ENCODE results near the gene DLL1.

The DLL1 gene

DNA sequence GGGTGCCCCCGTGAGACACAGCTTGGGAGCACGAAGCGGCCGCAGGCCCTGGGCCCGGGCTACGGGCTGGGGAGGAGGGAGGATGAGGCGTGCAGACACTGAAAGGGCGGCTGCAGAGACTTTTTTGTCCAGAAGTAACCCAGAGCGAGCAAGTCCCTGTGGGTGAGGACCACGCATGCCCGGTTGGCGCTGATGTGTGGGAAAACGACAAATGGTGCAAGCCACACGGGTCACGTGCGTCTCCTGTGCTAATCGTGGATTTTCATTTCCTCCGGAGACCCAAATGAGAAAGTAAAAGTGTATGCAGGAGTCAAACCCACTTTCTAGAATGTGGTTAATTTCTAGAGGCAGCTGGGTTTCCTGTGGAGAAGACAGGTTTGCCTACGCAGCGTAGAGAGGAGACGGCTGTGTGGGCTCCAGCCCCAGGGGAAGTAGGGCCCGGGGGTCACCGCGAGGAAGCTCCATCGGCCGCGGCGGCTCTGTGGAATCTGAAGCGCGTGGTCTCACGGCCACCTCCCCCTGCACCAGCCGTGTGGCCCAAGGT, 19.0 kb downstream of the DLL1 start:
- no peak overlapping the region for H3K27ac ChIP-seq
- H3K4me3 ChIP-seq, result peak overlapping the region; percentile 33
- no peak for DNase-seq (ENCODE audit: low spot score)
- TF ChIP-seq, protein P1, sequence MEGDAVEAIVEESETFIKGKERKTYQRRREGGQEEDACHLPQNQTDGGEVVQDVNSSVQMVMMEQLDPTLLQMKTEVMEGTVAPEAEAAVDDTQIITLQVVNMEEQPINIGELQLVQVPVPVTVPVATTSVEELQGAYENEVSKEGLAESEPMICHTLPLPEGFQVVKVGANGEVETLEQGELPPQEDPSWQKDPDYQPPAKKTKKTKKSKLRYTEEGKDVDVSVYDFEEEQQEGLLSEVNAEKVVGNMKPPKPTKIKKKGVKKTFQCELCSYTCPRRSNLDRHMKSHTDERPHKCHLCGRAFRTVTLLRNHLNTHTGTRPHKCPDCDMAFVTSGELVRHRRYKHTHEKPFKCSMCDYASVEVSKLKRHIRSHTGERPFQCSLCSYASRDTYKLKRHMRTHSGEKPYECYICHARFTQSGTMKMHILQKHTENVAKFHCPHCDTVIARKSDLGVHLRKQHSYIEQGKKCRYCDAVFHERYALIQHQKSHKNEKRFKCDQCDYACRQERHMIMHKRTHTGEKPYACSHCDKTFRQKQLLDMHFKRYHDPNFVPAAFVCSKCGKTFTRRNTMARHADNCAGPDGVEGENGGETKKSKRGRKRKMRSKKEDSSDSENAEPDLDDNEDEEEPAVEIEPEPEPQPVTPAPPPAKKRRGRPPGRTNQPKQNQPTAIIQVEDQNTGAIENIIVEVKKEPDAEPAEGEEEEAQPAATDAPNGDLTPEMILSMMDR (IDR thresholded peaks at IDR 0.05), result no peak

DNA sequence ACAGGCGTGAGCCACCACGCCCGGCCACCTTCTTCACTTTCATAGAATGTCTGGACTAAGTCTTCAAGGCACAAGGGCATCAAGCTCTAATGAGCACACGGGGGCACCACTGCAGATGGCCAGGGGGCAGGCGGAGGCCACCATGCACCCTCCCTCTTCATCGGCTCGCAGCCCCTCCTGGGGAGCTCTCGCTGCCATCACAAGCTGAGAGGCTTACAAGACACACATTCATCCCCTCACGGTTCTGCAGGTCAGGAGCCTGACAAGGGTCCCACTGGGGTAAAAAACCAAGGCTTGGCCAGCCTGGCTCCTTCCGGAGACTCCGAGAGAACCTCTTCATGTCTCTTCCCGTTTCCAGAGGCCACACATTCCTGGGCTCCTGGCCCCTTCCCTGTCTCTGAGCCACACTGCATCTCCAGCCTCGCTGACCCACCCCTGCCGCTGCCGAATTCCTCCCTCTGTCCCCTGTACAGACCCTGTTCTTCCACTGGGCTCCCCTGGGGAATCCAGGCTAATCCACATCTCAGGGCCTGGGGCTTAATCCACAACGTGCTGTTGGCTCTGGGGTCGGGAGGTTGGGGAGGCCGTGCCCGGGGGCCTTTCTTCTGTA, 19.8 kb downstream of the DLL1 start:
- no peak for DNase-seq (ENCODE audit: low spot score)
- TF ChIP-seq, protein P1 (IDR thresholded peaks at IDR 0.05), result no peak
- H3K27ac ChIP-seq, result no peak overlapping the region
- H3K4me3 ChIP-seq, result no peak overlapping the region

DNA sequence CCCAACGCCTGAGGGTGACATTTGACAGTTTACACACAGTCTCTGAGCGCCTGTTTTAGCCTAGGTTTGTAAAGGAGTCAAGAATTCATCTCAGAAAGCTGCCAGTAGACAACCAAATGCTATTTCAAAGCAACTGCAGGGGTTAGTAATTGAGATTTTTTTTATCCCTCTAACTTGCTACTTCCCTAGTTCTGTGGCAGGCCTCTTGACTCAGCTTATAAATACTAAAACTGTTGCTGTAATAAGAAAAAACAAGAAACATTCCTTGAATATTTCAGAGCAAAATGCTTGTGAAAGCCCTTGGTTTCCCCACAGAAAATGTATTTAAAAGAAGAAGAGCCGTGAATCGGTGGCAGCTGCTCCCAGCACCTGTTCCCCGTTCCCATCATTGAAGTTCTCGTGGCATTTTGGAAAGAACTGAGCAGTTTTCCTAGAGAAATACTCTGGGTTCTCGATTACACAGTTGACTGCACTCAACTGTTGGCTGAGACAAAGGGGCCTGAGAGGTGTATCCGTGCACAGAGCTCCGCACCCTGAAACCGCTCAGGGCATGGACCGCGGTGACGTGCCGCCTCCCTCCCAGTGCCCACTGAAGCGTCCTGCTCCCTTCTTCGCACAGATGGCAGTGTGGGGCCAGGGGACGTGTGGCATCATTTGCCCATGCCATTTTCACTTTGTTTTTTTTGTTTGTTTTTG, 20.9 kb downstream of the DLL1 start:
- no peak for DNase-seq (ENCODE audit: low spot score)
- TF ChIP-seq, protein P1 (IDR thresholded peaks at IDR 0.05), result no peak
- no peak overlapping the region for H3K4me3 ChIP-seq
- no peak overlapping the region for H3K27ac ChIP-seq

DNA sequence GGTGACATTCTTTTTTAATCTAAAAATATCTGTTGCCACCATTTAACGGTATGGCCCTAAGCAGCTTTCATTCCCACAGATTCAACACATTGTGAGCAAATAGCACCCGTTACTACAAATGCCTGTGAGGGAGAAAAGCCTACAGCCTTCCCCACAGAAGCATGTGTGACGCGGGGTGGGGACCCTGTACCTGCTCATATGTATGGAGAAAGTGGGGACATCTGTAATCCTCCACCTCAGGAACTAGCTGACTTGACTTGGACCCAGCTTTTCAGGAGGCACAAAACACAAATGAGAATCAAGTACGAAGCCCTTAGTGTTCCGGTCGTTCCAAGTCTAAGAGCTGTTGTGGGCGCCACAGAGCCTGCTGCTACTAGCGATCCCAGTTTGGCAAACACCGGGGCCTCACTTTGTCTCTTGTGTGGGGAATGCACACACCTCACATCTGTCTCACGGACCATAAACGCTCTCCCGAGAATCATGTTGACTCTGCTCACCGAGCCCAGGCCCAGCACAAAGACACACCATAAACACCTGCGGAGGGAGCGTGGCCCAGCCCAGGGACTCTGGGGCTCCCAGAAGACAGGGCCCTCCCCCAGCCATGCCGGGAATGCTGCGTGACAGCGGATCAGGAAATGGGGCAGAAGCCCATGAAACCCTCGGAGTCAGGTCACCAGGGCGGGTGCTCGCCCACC, 21.6 kb downstream of the DLL1 start:
- H3K27ac ChIP-seq, result no peak overlapping the region
- DNase-seq (ENCODE audit: low spot score), result no peak
- TF ChIP-seq, protein P1 (IDR thresholded peaks at IDR 0.05), result no peak
- no peak overlapping the region for H3K4me3 ChIP-seq

DNA sequence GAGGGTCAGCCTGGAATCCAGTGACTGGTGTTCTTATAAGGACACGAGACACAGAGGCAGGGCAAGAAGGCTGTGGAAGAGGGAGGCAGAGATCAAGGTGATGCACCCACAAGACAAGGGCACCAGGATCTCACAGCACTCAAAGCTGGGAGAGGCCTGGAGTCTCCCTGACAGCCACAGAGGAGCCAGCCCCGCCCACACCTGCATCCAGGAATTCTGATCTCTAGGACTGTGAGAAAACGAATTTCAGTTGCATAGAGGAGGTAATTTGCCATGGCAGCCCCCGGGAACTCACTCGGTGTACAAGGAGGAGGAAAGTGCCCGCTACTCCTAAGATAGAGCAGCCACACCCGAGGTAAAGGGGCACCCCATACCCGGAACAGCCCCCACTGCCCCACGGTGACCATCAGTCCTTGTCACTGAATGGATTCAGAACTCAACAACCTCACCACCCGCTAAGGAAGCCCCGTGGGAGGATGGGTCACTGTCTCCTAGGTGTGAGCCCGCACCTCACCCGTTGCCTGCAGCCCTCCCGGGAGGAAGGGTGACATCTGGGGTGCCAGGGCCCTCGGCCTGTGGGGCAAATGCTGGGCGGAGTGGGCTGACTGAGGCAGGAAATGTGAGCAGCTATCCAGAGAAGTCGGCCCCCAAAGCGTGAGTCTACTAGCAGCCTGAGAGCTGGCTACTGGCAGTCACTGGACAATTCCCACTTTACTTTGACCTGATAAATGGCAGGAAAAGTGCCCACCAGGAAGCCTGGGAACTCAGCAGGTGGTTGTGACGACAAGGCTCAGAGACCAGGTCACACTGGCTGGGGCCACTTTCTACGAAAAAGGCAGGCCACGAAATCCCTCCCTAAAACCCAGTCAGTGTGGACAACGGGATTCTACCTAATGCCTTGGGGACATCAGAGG, 22.4 kb downstream of the DLL1 start:
- TF ChIP-seq, protein P1 (IDR thresholded peaks at IDR 0.05), result no peak
- DNase-seq (ENCODE audit: low spot score), result no peak
- Histone ChIP-seq H3K27ac (no peak overlapping the region), H3K4me3 (no peak overlapping the region)

DNA sequence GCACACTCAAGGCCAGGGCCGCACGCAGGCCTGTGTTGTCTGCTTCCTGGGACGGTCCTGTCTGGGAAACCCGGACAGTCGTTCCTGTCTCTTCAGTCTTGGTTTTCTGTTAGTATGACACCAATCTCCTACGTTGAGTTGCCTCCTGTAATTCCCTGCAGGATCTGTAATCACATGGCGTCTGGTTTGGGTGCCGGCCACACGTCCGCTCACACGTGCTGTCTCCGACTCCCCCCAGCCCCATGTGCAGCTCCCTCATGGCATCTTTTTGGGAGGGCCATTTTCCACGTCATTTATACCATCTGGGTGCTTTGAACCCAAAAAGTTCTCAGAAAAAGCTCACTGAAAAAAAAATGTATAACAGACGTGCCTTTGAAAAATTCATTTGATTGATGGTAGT, 23.2 kb downstream of the DLL1 start:
- H3K4me3 ChIP-seq, result no peak overlapping the region
- no peak for DNase-seq (ENCODE audit: low spot score)
- no peak overlapping the region for H3K27ac ChIP-seq

More for the DNA sequence above, 23.2 kb downstream of the DLL1 start:
- TF ChIP-seq, protein P1 (IDR thresholded peaks at IDR 0.05), result no peak

Data from coronary artery (tissue), 2 donors.